COLO668 (cell line): ENCODE measurements around the gene DNASE1L1.

Source experiments
- DNase-seq: peaks from one replicate; lab custom pipeline; 2025; ENCODE audit not compliant: unreplicated experiment; lab: John Stamatoyannopoulos, UW

Gene DNASE1L1

DNA sequence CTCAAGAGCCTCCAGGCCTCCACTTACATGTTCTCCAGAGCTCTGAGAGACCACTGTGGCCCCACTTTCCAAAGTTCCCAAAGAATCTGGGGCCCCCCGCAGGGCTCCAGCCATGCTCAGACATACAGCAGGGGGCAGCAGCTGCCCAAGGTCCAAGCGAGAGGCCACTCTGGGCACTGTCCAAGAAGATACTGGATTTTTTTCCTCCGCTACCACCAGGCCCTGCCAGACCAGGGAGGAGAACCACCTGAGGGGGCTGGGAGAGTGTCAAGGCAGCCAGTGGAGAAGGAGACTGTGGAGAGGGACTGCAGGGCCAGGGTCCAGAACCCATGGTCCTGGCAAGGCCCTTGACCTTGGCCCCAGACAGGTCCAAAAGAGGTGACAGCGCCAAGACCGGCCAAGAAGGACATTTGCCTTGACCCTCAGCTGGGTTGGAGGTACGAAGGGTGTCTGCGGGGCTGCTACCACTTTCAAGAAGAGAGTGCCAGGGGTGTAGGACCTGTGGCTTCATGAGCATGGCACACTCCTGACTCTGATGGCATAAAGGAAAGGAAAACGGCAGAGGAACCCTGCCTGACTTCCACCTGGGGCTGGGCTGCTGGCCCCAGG lies 24.7 kb downstream of the DNASE1L1 start:
- peak; percentile 17 for DNase-seq

DNA sequence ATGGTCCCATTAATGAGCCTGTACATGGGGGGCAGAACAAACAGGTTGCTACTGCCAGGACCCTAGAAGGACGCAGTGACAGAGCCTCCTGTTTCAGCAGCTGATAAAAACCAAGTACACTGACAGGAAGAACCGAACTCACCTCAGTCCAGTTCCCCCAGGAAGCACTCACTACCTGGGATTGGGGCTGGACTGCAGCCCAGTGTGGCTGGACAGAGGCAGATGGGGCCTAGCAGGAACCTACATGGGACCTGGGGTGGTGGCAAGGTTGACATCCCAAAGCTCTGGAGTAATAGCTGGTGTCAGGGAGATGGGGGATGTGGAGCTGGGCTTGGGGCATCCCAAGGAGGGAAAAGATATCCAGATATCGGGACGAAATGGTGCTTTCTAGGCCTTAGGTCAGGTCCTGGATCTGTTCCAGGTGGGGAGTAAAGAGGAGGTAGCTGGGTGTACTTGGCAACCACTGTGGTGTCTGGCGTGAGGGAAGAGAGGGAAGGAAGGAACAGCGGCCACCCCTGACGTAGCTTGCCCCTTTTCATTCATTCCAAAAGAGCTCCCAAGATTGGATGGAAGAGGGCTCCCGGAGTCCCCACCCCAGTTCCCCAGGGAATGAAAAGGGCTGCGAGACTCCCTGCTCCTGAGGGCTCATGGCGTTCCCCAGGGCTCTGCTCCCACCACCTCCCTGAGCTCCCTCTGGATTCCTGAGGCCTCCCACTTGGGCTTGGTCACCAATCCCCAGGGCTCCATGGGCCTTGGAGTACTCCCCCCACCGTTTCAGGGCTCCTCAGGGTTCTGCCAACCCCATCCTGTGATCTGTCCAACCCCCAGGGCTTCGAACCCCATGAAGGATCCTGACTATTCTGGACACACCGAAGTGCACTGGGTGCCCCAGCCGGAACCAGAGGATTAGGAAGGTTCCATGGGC lies 25.4 kb downstream of the DNASE1L1 start:
- no peak for DNase-seq

DNA sequence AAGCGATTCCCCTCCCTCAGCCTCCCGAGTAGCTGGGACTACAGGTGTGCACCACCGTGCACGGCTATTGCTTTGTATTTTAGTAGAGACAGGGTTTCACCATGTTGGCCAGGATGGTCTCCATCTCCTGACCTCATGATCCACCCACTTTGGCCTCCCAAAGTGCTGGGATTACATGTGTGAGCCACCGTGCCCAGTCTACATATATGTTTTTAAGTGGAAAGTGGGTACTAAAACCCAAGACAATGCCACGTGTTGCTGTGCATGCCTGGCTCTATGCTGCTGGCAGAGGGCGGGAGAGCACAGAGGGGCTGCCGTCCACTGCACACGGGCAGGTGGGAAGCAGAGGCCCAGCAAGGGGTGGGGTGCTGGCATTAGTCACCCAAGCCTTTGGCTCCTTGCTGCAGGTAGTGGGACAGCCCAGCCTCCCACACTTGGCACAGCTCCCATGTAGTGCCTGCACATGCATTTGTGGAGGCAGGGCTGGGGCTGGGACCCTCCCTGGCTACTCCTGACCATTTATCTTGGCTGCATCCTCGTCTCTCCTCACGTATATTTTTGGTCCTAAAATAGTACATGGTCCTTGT lies 26.5 kb downstream of the DNASE1L1 start:
- DNase-seq = no peak

GRCh38 chrX:154381271-154381670 lies 27.8 kb downstream of the DNASE1L1 start:
- no peak for DNase-seq

DNA sequence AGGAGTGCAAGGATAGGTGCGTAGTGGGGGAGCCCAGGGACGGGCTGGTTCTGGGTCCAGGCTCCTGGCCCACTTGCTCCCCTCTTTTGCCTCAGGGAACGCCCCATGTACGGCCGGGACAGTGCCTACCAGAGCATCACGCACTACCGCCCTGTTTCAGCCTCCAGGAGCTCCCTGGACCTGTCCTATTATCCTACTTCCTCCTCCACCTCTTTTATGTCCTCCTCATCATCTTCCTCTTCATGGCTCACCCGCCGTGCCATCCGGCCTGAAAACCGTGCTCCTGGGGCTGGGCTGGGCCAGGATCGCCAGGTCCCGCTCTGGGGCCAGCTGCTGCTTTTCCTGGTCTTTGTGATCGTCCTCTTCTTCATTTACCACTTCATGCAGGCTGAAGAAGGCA lies 28.3 kb downstream of the DNASE1L1 start:
- DNase-seq = no peak

DNA sequence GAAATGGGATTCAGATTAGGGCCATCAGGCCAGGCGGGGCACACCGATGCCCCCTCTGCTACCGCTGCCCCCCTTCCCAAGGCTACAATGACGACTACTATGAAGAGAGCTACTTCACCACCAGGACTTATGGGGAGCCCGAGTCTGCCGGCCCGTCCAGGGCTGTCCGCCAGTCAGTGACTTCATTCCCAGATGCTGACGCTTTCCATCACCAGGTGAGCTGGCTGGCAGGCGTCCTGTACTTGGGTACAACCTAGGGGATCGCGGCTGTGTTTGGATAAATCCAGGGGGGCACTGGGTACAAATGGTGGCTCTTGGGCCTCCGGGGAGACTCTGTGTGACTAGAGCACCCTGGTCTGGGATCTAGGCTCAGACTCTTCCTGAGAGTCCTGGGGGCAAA lies 28.9 kb downstream of the DNASE1L1 start:
- peak; percentile 20 for DNase-seq

- DNase-seq = no peak
These were observed 29.5 kb downstream of the DNASE1L1 start for GRCh38 chrX:154379569-154379951.

GRCh38 chrX:154378799-154379568 lies 30.1 kb downstream of the DNASE1L1 start, which contains the start of gene EMD:
EMD (plus strand) TSS chrX:154379295; CDS start chrX:154379485, 190 bp downstream.
- peak; percentile 100 for DNase-seq

- peak; percentile 81 for DNase-seq
These were observed 30.8 kb downstream of the DNASE1L1 start for GRCh38 chrX:154378059-154378798.

- no peak for DNase-seq
These were observed 32.3 kb downstream of the DNASE1L1 start for GRCh38 chrX:154376774-154377173.

GRCh38 chrX:154375156-154375504 lies 33.9 kb downstream of the DNASE1L1 start:
- peak; percentile 18 for DNase-seq

DNA sequence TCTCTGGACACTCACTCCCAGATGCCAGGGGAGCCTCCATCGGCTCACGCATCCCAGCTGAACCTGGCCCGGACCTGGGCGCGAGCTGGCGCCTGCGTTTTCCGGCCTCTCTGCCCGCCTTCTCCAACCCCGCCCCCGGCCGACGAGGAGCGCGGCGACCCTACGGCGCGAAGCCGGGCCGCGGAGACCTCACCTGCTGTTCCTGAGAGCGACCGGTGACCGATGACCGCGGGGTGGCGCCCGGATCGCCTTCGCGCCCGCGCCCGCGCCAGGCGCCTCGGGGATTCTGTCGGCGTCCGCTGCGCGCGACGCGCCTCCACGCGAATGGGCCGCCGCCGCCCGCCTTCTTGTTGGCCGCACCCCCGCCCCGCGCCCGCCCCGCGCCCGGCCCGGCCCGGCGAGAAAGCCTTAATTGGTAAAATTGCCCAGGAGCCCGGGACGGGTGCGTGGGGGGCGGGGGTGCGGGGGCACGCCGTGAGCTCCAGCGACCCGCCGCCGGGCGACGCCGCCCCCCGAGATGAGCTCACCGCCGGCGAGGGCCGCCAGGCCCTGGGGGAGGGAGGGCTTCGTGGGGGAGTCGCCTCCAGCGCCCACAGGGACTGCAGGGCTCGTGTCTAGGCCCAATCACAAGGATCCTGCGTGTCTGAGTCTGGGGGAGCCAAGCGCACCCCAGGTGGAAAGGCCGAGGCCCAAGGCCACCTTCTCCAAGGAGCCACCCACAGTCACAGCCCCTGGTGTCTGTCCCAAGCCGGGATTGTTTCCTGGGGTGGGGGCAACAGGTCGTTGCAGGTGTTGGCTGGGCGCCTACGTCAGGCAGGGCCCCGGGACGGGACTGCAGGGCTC lies 34.5 kb downstream of the DNASE1L1 start, which contains the start of gene FLNA:
TSS of gene FLNA (minus strand) at position 322 of the 843 bp plus-strand sequence. CDS start 3,389 bp downstream, outside the sequence.
- DNase-seq = peak; percentile 88

GRCh38 chrX:154373340-154374306 lies 35.4 kb downstream of the DNASE1L1 start:
- DNase-seq = peak; percentile 86

DNA sequence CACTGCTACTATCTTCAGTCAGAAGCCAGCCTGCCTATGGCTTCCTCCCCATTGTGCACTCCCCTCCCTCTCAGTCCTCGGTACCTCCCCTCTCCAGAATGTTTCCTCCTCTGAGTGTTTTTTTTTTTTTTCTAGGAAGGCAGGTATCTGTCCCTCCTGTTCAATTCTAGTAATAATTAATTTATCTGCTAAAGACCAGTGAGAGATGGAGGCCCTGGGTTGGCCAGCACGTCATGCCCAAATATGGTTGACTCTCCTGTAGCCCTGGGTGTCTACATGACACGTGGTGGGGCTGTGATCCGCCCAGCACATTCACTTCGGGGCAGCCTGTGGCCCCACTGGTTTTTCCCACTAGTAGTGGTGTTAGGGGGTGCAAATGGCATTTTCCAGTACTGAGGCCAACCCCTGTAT lies 36.4 kb downstream of the DNASE1L1 start:
- no peak for DNase-seq

GRCh38 chrX:154371789-154372300 lies 37.2 kb downstream of the DNASE1L1 start:
- DNase-seq = peak; percentile 70

DNA sequence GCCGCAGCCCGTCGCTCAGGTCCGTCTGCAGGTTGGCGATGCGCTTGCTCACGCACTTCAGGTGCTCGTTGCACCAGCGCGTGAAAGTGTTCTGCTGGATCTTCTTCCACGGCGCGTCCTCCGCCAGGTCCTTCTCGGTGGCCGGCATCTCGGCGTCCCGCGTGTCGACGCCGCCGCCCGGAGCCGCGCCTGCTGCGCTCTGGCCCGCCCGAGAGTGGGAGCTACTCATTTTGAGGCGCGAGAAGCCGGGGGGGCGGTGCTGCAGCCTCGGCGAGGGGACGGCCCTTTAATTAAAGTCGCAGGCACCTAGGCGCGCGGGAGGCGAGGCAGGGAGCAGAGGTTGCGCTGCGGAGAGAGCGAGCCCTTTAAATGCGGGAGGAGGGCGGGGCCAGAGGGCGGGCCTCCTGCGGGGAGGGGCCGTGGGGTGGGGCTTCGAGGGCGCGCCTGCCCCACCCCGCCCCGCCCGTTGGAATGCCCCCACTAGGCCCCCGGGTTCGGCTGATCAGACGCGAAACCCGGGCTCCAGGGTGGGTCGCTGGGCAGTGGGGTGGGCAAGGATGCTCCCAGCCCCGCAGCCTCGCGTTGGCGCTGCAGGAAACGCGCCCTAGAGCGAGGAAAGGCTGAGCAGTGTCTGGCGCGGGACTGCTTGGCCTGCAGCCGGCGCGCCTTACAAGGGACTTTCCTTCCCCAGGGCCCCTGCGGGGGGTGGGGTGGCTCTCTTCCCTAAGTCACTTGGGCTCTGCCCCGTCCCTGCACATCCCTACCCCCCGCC lies 37.9 kb downstream of the DNASE1L1 start:
- DNase-seq = peak; percentile 96

- DNase-seq = peak; percentile 60
These were observed 38.6 kb downstream of the DNASE1L1 start for GRCh38 chrX:154370300-154371016.
